Activated CD4-positive, alpha-beta T cell treated with anti-CD3 and anti-CD28 coated beads, Interleukin-2, amount 50 U/mL, for 24 hours (primary cell): ENCODE measurements around the gene AKAP8.
"Not testable (repeated sequence)": the region's sequence is repeated elsewhere in the genome, so short reads cannot be mapped to it uniquely, and the experiment has no call there.

Experiments used
- DNase-seq, 2 donors: peaks; one replicate each; pipeline ENCODE4 v3.0.0-alpha.2; 2020; ENCODE audit warnings: low read depth in 1 of 2, low spot score in 1 of 2

AKAP8 gene

DNA sequence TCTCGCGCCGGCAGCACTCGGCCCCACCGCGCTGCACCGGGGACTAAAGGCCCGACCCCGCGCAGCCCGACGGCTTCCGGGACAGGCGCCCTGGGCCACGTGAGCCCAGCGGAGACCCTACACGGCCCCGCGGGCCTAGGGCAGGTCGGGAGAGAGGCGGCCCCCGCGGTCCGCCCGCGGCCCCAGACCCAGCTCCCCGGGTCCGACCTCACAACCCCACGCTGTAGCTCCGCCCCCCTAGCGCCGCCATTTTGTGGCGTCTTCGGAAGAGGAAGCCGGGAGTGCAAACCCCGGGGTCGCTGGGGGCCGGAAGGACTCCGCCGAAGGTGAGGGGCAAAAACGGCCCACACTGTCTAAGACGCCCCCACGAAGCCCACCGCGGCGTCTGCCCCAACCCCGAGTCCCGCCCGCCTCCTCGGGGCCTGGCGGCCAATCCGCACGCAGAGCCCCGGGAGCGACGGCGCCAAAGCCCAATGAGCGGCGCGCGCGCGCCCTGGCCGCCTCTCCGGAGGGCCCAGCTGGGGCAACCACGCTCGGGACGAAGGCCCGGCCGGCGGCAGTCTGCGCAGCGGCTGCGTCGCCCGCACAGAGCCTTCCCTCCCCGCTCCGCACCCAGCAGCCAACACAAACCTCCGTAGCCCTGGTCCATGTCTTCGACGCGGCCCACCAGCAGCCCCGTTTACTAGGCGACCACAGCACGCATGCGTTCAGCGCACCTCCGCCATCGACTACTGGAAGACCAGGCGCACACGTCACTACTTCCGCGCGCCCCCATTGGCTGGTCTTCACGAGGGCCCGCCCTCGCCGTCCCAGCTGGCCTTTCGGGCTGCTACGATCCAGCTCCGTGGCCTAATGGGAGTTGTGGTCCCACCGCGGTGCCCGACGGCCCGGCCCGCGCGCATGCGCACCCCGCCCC, at the start of gene AKAP8:
Gene AKAP8, minus strand, starts transcription at position 705 of the 916 bp plus-strand sequence. Its CDS starts 56 bp downstream, at position 649.
- DNase-seq = peak; percentile 92 to 97

DNA sequence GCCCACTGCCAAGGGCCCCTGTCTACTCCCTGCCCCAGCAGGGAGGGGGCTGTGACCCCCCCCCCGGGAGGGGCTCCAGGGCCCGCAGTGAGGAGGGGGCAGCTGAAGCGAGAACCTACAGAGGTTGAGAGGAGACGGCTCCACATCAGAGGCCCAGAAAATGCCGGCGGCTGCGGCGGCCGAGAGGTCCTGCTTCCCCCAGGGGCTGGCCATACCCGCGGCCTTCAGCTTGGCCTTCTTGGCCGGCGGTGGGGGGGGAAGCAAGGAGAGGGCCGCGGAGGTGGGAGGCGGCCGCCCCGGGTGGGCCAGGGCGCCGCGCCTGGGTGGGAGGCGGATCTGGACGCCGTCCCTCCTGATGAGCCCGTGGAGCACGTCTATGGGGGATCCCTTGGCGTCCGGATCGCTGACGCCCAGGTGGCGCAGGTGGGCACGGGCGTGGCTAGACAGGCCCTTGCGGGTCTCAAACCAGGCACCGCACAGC, 48.4 kb upstream of the AKAP8 start:
- DNase-seq = no peak

DNA sequence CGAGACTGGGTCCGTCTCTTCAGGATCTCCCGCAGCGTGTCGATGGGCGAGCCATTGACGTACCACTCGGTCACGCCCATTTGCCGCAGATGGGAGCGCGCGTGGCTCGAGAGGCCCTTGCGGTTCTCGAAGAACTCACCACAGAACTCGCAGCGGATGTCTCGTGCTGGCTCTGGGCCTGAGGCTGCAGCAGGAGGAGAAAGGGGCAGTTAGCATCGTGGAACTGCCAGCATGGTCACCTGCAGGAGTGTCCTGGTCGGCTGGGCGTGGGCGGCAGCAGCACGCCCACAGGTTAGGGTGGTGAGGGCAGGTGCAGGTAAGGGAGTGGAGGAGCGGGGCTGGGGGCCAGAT, 47.7 kb upstream of the AKAP8 start:
- no peak for DNase-seq

DNA sequence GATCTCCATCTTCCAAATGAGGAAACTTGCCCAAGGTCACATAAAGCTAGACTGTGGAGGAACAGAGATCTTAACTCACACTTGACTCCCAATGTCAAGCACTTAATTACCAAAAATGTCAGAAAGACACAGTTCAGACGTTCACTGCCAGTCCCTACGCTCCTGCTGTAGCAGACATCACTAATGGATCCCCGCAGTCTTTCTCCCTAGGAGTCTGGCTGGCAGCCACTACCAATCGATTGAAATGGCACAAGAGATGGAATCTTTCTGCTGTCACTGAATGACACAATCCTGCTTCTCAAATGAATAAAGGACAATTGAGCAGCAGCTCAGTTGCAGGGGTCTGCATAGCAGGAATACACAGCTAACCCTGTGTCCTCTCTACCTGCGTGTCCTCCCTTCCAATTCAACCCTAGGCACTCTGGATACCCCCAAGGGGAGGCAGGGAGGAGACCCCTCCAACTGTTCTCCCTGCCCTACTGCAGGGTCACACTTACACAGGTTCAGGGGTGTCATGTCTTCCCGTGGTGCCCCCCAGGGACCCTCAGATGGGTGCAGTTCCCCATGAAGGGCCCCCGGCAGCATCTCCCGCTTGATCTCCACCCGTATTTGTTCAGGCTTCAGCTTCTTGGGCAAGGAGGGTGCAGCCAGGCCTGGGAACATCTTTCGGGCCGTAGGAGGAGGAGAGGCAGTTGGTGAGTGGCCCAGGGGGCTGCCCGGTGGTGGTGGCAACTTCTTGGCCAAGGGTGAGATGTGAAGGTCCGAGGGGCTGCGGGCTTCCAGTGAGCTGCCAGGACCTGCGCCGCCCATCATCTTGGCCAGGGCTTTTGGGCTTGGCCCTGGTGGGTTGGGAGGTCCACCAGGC, 47.1 kb upstream of the AKAP8 start:
- DNase-seq = no peak

DNA sequence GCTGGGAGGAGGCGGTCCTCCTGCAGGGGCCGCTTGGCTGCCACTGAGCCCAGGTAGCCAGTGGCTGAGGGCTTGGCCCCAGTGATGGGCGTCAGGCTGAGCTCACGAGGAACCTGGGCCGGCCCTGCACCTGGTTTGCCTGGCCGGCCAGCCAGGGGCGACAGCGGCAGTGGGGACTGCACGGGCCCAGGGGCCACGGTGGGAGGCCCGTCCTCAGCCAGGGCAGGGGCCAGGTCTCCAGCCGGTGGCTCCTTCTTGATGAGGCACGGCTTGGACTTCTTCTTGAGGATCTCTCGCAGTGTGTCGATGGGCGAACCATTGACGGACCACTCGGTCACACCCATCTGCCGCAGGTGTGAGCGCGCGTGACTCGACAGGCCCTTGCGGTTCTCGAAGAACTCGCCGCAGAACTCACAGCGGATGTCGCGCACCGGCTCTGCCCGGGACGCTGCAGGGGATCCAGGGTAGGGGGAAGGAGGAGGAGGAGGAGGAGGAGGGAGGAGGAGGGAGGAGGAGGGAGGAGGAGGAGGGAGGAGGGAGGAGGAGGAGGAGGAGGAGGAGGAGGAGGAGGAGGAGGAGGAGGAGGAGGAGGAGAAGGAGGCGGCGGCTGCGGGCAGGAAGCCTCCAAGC, 45.8 kb upstream of the AKAP8 start:
- DNase-seq = no peak

DNA sequence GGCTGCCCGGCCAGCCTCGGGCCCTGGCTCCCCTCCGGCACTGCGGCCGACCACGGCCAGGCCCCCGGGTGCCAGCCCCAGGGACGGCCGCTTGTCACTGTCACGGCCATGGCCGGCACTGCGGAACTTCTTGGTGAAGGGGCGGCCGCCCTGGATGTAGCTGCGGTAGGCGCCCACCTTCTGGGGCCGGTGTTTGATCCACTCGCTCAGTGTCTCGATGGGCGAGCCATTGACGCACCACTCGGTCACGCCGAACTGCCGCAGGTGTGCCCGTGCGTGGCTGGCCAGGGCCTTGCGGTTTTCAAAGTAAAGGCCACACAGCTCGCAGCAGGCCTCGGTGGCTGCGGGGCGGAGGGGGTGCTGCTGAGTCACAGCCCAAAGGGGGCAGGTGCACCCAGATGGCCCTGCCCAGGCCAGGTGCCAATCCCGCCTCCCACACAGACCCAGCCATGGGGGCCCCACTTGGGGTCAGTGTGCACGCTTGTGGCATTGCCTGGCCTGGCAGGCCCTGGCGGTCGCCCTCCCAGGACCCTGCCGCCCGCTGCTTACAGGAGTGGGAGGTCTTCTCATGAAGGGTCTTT, 45.2 kb upstream of the AKAP8 start:
- no peak for DNase-seq

DNA sequence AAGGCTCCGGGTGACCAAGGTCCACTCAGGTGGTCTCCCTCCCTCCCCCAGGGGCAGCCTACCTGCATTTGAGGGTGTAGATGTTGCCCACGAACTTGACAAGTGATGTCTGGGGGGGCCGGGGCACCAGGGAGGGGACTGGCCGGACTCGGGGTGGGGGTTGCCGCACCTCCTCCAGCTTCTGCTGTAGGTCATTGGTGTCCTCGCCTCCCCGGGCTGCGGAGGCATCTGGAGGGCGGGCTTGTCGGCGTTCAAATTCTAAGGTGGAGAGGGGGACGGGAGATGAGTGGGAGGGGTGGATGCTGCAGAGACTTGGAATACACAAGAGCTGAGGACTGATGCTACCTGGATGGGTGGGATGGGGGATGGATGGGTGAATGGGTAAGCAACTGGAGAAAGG, 44.5 kb upstream of the AKAP8 start:
- DNase-seq = no peak

DNA sequence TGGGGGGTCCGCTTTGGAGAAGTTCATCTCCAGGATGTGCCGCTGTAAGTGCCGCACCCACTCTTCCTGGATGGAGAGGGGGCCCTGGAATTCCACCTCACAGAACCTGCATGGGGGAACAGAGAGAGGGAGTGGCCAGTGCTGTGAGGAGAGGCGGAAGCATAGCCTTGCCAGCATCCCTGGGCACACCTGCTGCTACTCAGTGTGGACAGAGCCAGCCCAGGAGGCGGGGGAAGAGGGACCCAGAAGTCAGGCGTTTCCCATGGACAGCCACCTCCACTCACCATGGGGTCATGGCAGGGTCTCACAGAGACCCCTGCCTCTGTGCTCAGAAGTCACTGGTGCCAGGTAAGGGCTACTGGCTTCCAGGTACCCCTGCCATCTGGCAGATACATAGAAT, 43.5 kb upstream of the AKAP8 start:
- no peak for DNase-seq

DNA sequence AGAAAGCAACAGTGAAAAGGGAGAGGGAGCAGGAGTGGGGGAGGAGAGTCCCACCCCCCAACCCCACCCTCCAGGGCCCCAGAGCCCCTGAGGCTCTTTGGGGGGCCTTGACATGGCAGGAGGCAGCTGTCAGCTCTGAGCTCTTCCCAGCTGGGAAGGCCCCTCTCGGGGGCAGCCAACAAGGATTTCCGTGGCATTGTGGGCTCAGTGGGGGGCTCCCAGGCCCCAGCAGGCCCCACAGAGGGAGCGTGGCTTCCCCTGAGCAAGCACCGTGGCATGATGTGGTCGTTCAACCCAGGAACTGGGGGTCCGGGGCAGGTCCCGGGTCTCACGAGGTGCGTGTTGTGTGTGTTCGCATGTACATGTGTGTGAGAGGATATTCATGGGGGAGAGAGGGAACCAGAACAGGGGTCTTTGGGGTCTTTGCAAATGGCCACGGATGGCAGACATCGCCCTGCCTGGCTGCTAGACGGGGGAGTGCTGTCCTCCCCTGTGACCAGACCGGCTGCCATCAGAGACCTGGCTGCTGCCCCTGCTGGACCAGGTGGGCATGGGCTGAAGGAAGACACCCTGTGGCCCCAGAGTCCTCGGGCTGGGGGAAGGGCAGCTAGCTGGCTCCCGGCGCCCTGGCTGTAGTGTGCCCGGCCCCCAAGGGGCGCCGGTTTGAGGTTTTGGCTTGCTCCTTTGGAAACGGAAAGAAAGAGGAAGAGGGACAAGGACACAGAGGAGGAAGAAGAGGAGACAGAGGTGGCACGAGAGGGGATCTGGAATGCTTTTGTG, 42.9 kb upstream of the AKAP8 start:
- no peak for DNase-seq

DNA sequence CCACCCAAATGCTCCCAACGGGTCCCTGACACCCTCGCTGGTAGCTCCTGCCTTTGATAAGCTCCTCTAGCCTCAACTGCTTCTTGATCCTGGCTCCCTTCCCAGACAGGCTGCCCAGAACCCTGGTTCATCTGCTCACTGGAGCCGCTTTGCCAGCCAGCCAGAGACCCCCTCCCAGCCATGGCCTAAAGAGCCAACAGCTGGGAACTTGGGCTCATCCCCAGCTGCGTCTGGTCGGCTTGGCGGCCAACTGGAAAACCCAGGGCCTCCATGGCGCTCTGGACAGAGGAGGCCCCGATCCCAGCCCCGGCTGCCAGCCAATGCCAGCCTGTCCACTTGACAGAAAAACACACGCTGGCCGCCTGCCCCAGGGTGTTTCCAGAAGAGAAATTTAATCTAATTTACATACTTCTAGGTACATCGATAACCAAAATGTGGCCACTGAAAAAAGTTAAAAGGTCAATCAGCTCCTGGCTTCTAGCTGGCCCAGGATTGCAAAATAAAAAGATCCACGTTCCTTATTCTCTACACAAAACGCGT, 42.2 kb upstream of the AKAP8 start:
- DNase-seq = no peak

DNA sequence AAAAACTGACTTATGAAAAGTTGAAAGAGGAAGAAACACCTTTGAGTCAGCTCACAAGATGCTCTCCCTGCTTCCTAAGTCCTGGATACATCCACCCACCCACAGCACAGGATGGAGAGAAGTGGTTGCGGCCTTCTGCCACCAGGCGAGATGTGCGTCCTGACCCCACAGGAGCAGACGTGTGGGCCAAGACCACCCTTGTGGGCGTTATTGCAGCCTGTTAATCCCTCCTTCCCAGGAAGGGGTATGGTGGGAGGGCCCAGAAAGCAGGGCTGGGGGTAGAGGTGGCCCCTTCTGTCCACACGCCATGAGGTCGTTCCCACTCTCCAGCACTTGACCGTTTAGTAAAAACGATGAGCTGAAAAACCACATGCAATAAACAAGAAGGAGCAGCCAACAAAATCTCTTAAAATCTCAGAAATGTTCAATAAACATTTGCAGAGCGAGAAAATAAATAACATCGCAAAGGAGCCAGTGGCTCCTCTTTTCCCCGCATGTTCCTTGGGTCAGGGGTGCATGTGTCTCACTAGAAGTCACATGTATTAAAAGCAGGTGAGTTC, 41.6 kb upstream of the AKAP8 start:
- no peak for DNase-seq

DNA sequence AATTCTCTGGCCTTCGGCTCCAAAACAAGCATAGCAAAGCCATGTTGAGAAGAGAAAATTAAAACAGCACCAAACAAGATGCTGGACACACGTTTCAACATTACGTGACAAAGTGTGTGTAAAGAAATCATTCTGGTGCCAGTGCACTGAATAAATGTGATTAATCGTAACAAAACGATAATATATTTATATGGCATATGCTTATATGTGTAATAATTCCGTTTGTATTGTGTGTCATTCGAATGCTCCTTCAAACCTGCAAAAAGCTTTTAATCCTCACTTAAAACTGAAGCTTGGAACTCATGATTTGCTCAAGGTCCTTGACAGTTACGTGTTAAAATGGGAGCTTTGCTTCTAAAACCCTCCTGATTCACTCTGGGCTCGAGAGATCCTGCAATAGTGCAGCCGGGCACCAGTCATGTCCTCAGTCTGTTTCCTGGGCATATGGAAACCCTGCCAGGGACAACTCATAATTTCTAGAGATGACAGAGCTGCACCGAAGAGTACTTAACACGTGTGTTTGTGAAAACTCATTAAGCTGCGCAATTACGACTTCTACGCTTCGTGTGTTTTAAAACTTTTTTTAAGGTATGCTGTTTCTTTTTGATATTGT, 39.9 kb upstream of the AKAP8 start:
- DNase-seq = no peak

DNA sequence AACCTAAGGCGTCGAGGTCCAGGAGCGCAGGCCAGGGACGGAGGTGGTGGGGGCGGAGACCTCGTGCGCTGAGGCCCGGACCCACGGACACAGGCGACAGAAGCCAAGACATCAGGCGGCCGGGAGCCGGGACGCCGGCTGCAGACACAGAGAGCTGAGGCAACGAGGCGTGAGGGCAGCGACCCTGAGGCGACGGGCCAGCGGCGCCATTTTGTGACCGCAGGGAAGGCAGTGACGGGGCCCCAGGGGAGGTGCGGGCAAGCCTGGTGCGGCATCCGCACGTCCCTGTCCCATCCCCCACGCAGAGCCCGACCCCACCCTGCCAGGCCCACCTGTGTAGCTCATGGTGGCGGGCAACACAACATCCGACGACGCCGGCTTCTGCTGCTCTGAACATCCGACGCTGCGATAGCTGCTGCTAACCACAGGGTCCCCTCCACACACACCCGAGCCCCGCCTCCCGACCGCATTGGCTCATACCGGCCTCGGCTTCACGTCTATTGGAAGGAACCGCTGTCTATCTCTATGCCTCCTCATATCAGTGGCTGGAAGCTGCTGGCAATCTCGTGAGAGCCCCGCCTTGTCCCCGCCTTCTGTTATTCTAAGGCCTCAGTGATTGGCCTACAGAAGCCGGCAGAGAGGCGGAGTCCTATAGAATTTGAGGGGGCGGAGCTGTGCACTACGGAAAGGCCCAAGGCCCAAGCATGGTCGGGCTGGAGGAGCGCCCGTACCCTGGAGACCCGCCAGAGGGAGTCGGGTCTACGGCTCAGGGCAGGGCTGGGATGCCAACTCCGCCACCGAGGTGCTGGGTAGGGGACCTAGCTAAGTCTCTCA, 39.2 kb upstream of the AKAP8 start, which contains the start of gene AKAP8L:
Gene AKAP8L, minus strand, starts transcription at position 410 of the 834 bp plus-strand sequence. Its CDS starts 65 bp downstream, at position 345.
- peak; percentile 93 to 99 for DNase-seq

DNA sequence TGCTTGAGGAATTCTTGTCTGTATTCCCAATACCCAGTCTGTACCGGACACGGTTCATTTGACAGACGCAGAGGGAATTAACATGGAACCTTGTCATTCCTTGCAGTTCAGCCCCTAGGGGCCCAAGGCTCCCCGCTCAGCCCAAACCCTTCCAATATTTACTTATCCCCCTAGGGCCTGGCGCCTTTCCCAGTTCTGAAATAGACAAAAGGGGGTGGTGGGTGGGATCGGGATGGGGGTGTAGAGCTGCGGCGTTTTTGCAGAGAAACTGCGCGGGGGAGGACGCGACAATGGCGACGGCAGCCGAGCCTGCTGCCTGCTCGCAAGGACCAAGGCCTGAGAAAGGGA, 38.6 kb upstream of the AKAP8 start:
- DNase-seq = no peak

DNA sequence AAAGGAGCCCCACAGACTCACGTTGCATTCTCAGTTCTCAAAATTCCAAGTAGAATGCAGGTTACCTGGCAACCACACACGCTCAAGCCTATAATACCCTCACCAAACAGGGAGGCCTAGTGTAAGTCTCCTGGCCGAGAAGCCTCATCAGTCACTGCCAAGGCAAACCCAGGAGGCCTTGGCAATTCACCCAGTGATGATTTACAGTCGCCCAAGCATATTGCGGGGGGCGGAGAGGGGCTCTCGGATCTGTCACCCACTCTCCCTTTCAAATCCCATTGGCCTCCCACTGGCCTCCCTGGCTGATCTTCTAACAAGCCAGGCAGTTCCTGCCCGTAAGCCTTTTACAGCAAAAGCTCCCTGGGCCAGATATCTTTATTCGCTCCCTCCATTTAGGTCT, 38.1 kb upstream of the AKAP8 start:
- DNase-seq = no peak

DNA sequence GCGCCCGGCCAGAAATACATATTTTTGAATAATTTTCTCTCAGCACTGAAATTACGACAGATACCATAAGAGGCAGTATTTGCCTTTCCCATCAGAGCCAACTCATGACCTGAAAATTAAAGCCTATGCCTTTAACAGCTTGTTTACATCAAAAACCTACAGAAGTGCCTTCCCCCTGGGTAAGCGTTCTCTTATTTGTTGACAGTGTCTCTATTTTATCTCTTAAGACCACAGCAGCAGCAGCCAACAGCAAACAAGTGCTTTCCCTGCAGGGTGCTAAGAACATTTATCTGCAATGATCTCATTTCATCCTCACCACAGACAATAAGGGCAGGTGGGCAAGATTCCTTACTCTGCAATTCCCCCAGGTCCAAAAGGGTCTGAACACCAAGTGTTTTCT, 33.2 kb upstream of the AKAP8 start:
- no peak for DNase-seq

DNA sequence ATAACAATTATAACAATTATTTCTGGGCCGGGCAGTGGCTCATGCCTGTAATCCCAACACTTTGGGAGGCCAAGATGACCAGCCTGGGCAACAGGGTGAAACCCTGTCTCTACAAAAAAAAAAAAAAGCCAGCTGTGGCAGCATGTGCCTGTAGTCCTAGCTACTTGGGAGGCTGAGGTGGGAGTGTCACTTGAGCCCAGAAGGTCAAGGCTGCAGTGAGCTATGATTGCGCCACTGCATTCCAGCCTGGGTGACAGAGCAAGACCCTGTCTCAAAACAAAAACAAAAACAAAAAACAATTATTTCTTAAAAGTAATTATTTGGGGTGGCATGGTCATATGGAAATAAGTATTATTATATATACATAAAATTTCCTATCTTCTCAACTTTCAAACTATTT, 31.8 kb upstream of the AKAP8 start:
- DNase-seq = not testable (repeated sequence)

DNA sequence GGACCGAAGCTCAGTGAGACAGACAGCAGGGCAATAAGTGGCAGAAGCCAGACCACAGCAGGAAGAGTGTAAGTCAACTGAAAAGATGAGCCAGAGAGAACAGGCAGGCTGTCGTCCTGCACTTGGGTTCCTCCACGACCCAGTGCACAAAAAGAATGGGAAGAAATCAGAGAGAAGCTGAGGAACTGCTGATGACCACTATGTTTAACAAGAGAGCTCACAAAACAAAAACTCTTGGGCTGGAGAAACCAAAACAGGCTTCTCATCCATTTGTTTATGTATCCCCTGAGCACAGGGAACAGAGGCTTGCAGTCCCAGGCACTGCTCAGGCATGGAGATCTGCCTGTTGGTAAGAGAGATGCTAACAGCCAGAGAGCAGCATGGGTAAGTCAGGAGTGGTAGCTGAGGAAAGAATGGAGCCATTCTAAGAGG, 25.2 kb upstream of the AKAP8 start:
- DNase-seq = no peak
